Stimulated activated CD8-positive, alpha-beta memory T cell treated with anti-CD3 and anti-CD28 coated beads, Interleukin-12 subunit alpha, Interleukin-12 subunit beta, amount 100 ng/mL, for 4 hours (primary cell): Measurements from ENCODE around the gene LEFTY2.
A peak's percentile ranks its signal among the peaks of the same experiment; 100 is the strongest.
"Not testable (repeated sequence)": the region's sequence is repeated elsewhere in the genome, so short reads cannot be mapped to it uniquely, and the experiment has no call there.

ENCODE experiments used
- DNase-seq: peaks from one replicate; pipeline ENCODE4 v3.0.0-alpha.2; 2020; ENCODE audit warnings: low read depth

LEFTY2 gene

GRCh38 chr1:225929462-225929861 is 11.6 kb downstream of the LEFTY2 start:
- DNase-seq: not testable (repeated sequence)

GRCh38 chr1:225928186-225929175 is 12.5 kb downstream of the LEFTY2 start:
- no peak for DNase-seq

GRCh38 chr1:225926551-225927113 is 14.4 kb downstream of the LEFTY2 start:
- DNase-seq: no peak

- peak; percentile 92 for DNase-seq
Measured at GRCh38 chr1:225923692-225924555, 17.1 kb downstream of the LEFTY2 start, which contains the start of gene PYCR2. PYCR2 (minus strand) TSS chr1:225924250; CDS start chr1:225924110, 140 bp downstream.

- no peak for DNase-seq
Measured at GRCh38 chr1:225923381-225923691, 17.7 kb downstream of the LEFTY2 start.

GRCh38 chr1:225921734-225922709 is 19.0 kb downstream of the LEFTY2 start:
- DNase-seq: no peak

GRCh38 chr1:225919906-225920305 is 21.1 kb downstream of the LEFTY2 start:
- DNase-seq: no peak

GRCh38 chr1:225918280-225918679 is 22.7 kb downstream of the LEFTY2 start:
- no peak for DNase-seq

GRCh38 chr1:225917536-225917935 is 23.5 kb downstream of the LEFTY2 start:
- no peak for DNase-seq

- no peak for DNase-seq
Measured at GRCh38 chr1:225917101-225917500, 23.9 kb downstream of the LEFTY2 start.

- no peak for DNase-seq
Measured at GRCh38 chr1:225915538-225915991, 25.5 kb downstream of the LEFTY2 start.

- no peak for DNase-seq
Measured at GRCh38 chr1:225914947-225915346, 26.1 kb downstream of the LEFTY2 start.

GRCh38 chr1:225914391-225914790 is 26.6 kb downstream of the LEFTY2 start:
- DNase-seq: no peak

- peak; percentile 53 for DNase-seq
Measured at GRCh38 chr1:225911191-225912130, 29.6 kb downstream of the LEFTY2 start.

- DNase-seq: no peak
Measured at GRCh38 chr1:225909477-225909876, 31.5 kb downstream of the LEFTY2 start.

GRCh38 chr1:225908773-225909172 is 32.2 kb downstream of the LEFTY2 start:
- no peak for DNase-seq

- no peak for DNase-seq
Measured at GRCh38 chr1:225908013-225908640, 32.9 kb downstream of the LEFTY2 start.

GRCh38 chr1:225907341-225907740 is 33.7 kb downstream of the LEFTY2 start:
- no peak for DNase-seq

GRCh38 chr1:225906467-225906866 is 34.6 kb downstream of the LEFTY2 start:
- DNase-seq: no peak
